Inflammatory macrophage treated with lipopolysaccharide for 1 hour (primary cell): ENCODE measurements around the gene TMC1.

Experiments used
- DNase-seq, 2 donors: peaks; one replicate each; pipeline ENCODE4 v3.0.0-alpha.2; 2020 to 2022

The TMC1 gene

GRCh38 chr9:72618811-72619210 lies 97.4 kb downstream of the TMC1 start:
- DNase-seq: no peak

GRCh38 chr9:72622186-72622585 lies 100.8 kb downstream of the TMC1 start:
- no peak for DNase-seq

DNA sequence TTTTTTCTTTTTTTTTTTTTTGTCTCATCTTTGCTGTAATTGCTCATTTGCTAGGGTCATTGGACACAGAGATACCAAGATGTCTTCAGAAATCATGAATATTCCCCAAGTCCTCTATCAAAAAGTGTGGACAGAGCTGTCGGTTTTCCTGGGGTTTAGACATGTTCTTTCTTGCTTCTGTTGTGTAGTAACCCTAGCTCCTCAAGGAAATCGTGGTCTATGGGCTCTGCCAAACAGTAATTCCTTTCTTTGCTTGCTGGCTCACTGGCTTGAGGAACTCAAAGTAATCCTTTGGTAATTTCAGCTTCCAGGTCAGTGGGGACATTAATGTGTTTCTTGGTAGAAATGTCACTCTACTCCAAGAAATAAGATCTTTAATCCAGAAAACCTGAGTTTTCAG lies 101.7 kb downstream of the TMC1 start:
- no peak for DNase-seq

DNA sequence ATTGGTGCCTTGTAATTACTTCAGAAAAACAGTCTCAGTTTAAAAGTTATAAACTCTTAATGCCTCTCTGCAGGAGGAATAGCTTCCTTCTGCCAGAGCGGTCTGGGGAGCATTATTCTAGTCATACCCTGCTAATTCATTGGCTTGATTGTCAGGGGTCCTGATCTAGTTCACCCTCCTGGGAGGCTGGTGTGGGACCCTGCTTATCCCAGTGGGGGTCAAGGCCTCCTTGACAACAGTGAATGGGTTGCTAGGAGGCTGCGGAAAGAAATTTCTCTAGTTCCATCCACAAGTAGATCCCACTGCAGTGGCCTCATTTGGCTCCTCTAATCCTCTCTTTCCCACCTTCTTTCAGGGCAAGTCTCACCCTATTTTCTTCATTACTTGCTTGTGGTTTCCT lies 105.7 kb downstream of the TMC1 start:
- no peak for DNase-seq

- no peak for DNase-seq
Measured at GRCh38 chr9:72627956-72628540, 106.6 kb downstream of the TMC1 start.

DNA sequence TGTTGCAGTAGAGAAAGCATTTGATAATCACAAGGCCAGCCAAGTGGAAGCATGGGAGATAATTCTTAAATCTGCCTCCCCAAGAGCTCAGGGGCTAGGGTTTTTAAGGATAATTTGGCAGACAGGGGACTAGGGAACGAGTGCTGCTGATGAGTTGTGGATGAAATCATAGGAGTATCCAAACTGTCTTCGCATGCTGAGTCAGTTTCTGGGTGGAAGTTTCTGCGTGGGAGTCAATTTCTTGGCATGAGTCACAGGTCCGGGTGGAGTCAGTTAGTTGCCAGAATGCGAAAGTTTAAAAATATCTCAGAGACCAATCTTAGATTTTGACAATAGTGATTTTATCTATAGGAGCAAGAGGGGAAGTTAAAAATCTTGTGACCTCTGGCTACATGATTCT lies 112.6 kb downstream of the TMC1 start:
- DNase-seq: peak; percentile 96 to 97

- DNase-seq: peak; percentile 68 to 85
Measured at GRCh38 chr9:72635197-72635596, 113.8 kb downstream of the TMC1 start.

- DNase-seq: no peak
Measured at GRCh38 chr9:72636621-72637020, 115.2 kb downstream of the TMC1 start.

GRCh38 chr9:72643651-72644050 lies 122.2 kb downstream of the TMC1 start:
- no peak for DNase-seq

- DNase-seq: no peak
Measured at GRCh38 chr9:72646061-72646460, 124.7 kb downstream of the TMC1 start.

GRCh38 chr9:72648324-72649126 lies 127.1 kb downstream of the TMC1 start:
- DNase-seq: peak; percentile 62 to 68

DNA sequence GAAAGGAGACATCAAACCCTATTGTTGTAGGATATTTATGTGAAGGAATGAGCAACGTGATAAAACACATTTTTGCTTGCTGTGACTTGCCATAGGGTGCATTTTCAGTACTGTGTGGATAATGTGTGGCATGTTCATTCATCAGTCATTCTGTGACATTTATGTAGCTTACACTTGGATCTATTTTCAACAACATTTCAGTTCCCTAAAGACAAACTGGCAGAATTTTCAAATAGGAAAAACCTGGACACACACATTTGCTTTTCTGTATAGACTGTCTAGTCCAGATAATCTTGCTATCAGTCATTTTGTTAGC lies 127.7 kb downstream of the TMC1 start:
- no peak for DNase-seq

DNA sequence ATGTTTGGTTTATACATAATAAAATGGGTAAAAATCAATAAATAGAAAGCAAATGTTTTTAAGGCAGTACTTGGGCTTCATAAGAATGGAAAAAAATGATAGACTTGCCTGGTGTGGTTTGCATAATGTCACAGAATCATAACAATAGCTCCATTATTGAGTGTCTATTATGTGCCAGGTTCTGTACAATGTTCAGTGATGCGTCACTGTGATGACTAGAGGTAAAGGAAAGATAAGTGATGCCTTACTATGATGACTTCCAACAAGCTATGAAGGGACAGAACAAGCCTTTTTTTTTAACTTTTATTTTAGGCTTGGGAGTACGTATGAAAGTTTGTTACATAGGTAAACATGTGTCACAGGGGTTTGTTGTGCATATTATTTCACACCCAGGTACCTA lies 128.8 kb downstream of the TMC1 start:
- no peak for DNase-seq

- DNase-seq: no peak
Measured at GRCh38 chr9:72656021-72656420, 134.6 kb downstream of the TMC1 start.

- no peak for DNase-seq
Measured at GRCh38 chr9:72657023-72657422, 135.6 kb downstream of the TMC1 start.

DNA sequence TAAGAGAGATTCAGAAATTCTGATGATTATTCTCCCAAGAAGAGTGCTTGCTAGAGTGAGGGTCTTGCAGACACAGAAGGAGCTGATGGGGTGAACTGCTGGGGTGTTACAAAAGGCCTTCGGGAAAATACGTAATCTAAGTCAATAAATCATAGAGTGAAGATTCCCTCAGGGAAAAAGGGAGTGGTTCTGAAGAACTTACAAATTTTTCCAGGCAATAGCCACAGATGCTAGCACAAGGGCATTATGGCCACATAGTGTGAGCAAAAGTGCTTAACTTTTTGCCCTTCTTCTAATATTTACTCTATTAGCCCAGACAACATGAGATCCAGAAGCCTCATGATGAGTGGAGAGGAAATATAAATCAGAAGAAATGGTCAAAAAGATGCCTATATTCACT lies 137.3 kb downstream of the TMC1 start:
- no peak for DNase-seq

GRCh38 chr9:72661401-72662135 lies 140.2 kb downstream of the TMC1 start:
- DNase-seq: peak; percentile 30 to 46

GRCh38 chr9:72665421-72665820 lies 144.0 kb downstream of the TMC1 start:
- no peak for DNase-seq

- no peak for DNase-seq
Measured at GRCh38 chr9:72667181-72667580, 145.8 kb downstream of the TMC1 start.

DNA sequence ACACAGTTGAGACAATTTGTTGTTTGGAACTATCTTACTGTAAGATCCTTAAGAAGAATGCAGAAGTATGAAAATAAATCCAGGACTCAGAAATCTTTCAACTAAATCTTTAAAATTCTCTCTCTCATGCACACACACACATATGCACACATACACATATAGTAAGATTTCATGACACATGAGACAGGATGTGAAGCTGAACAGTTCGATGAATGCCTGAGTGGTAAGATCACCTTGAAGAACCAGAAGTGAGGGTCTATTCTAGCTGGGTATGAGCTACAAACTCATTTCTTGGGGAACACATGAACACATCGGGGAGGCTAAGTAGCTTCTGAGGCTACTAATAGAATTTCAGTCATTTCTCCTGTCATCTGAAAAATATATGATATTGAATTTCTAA lies 153.6 kb downstream of the TMC1 start:
- DNase-seq: no peak

DNA sequence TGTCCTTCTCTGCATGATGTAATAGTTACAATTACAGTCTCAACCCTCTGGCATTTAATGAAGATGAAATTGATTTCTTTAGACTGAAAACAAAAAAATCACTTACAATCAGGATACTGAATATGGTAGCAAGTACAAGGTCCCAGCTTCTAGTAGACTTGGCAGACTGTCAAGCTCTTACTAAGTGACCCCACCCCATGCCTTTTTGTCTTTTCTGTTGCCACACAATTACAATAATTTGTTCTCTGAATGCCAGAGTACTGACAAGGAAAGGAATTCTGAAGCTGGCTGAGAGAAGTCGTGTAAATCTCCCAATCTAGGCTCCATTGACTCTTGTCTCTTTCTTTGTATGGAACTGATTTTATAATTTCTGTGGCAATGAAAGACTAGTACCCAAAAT lies 154.2 kb downstream of the TMC1 start:
- DNase-seq: no peak

- DNase-seq: no peak
Measured at GRCh38 chr9:72680593-72681282, 159.3 kb downstream of the TMC1 start.

DNA sequence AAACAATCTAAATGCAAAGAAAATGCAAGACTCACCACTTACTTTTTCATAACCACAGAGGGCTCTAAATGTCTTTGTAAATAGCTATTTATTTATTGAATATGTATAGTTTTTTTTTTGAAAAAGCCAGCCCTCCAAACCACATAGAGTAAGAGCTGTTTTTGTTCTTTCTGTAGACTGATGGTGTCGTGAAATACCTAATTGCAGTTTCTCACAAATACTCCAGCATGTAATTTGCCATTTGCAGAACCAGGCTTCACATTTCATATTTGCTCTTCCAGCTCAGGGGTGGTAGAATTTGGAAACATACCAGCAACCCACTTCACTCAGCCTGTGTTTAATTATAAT lies 159.8 kb downstream of the TMC1 start:
- DNase-seq: no peak

DNA sequence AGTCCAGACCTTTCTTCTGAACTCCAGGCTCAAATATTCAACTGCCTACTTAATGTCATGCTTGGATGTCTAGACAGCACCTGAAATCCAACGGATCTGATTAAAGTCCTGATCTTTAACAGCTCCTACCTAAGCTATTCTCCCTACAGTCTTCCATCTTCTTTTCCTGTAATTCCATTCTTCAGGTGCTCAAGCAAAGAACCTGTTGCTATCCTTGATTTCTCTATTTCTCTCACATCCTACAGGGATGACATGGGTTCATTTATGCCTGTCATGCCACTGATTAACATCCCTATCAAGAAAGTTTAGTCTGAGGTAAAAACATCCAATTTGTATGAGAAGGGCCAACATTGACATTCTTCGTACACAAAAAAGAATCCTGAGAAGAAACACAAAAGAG lies 163.2 kb downstream of the TMC1 start:
- no peak for DNase-seq
